Effector memory CD8-positive, alpha-beta T cell (primary cell): Measurements from ENCODE around the gene DENND1A.

Source experiments
- ATAC-seq: fragments of 150-1000 bp; cut with Tn5 transposase; replicated peaks from 2 replicates; pipeline ENCODE4 v1.10.0; 2021; ENCODE audit warnings: mild to moderate bottlenecking, moderate library complexity
- DNase-seq, 3 experiments: peaks; one replicate each; pipeline ENCODE4 v3.0.0; 2021
- H3K27ac Mint-ChIP-seq, 2 donors: one replicate each; pipeline ENCODE4 v1.8.0; 2022; ENCODE audit warnings: mild to moderate bottlenecking in 2 of 2, mixed read lengths in 2 of 2, moderate library complexity in 2 of 2
- H3K27me3 Mint-ChIP-seq, 2 donors: one replicate each; pipeline ENCODE4 v1.8.0; 2022; ENCODE audit warnings: mixed read lengths in 2 of 2
- H3K36me3 Mint-ChIP-seq: one replicate; pipeline ENCODE4 v1.8.0; 2022; ENCODE audit warnings: mild to moderate bottlenecking, moderate library complexity, mixed read lengths; ENCODE audit not compliant: insufficient read depth
- H3K4me1 Mint-ChIP-seq, 2 donors: one replicate each; pipeline ENCODE4 v1.8.0; 2022; ENCODE audit warnings: low read depth in 2 of 2, mixed read lengths in 2 of 2
- H3K4me3 Mint-ChIP-seq, 2 donors: one replicate each; pipeline ENCODE4 v1.8.0; 2022; ENCODE audit warnings: mild to moderate bottlenecking in 2 of 2, mixed read lengths in 2 of 2, moderate library complexity in 2 of 2
- H3K9me3 Mint-ChIP-seq, 2 donors: one replicate each; pipeline ENCODE4 v1.8.0; 2022; ENCODE audit warnings: mixed read lengths in 2 of 2

Gene DENND1A

DNA sequence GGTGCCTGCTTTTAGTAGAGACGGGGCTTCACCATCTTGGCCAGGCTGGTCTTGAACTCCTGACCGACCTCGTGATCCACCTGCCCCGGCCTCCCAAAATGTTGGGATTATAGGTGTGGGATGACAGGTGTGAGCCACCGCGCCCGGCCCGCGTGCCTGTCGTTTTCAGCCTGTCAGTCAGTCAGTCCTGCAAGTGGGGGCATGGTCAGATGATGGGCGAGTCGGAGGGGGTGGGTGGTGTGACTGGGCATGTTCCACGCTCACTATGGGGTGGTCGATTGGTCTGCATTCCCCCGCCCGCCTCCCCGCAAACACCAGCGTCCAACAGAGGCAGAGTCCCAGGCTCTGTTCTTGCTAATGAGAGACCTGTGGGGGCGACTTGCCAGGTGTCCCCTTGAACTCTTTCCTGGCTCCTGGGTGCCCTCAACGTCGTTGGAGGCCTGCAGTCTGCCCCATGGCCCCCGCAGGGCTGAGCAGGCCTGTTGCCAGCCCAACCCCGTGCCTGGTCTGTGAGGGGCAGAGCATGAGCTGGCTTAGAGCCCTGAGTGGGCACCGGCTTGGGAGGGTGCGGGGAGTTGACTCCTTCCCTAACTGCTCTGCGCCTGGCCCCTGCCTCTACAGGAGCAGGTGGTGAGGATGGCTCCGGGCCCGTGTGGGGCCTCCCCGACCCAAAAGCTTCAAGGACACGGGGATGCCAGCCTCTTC, 550.8 kb downstream of the DENND1A start:
- H3K36me3 Mint-ChIP-seq: peaks cover 3% of the 10 kb centered on the region
- ATAC-seq: no peak
- H3K4me1 Mint-ChIP-seq: peaks cover 3% of the 10 kb centered on the region in 2 donors
- no peak for DNase-seq
- no peak overlapping the region for H3K27ac Mint-ChIP-seq
- no peaks in the 10 kb centered on the region for H3K9me3 Mint-ChIP-seq
- H3K27me3 Mint-ChIP-seq: peaks cover 11 to 15% of the 10 kb centered on the region in 2 donors
- no peak overlapping the region for H3K4me3 Mint-ChIP-seq

- no peak for DNase-seq
- Mint-ChIP-seq H3K36me3 (peaks cover 3% of the 10 kb centered on the region), H3K4me1 (peaks cover 3% of the 10 kb centered on the region in 2 donors), H3K27me3 (peaks cover 14 to 20% of the 10 kb centered on the region in 2 donors), H3K27ac (no peak overlapping the region), H3K4me3 (no peak overlapping the region), H3K9me3 (no peaks in the 10 kb centered on the region)
- ATAC-seq: no peak
Observed at GRCh38 chr9:123378025-123378424, 551.9 kb downstream of the DENND1A start.

DNA sequence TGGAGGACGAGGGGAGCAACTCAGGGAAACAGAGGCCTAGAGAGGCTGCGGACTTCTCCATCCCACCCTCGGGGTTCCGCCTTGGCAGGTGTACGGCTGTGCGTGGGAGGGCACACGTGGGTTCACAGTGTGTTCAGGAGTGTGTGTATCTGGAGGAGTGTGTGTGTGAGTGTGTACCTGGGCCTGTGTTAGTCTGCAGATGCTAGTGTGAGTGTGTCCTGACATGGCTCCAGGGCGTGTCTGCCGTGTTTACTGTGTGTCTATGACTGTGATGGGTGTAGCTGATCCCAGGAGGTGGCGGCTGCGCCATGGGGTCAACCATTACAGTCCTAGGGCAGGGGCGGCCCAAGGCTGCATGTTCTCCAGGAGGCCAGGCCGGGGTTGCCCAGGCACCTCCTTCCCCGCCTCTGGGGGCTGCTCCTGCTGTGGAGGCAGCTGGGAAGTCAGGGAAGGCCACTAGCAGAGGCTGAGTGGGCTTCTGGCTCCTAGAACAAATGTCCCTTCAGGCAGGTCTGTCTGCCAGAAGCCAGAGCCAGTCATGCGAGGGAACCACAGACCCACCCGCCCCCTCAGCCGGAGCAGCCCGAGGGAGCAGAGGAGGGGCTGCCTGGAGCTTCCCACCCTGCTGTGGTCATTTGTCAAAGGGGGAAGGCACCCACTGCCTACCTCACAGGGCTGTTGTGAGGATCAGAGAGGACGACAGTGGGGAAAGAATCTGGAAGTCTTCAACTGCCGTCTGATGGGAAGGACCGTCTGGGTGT, 552.5 kb downstream of the DENND1A start:
- H3K9me3 Mint-ChIP-seq: no peaks in the 10 kb centered on the region
- ATAC-seq (no peak), DNase-seq (no peak)
- no peak overlapping the region for H3K27ac Mint-ChIP-seq
- no peaks in the 10 kb centered on the region for H3K36me3 Mint-ChIP-seq
- peaks cover 19 to 26% of the 10 kb centered on the region in 2 donors for H3K27me3 Mint-ChIP-seq
- H3K4me3 Mint-ChIP-seq: no peak overlapping the region
- H3K4me1 Mint-ChIP-seq: peaks cover 3 to 6% of the 10 kb centered on the region in 2 donors

DNA sequence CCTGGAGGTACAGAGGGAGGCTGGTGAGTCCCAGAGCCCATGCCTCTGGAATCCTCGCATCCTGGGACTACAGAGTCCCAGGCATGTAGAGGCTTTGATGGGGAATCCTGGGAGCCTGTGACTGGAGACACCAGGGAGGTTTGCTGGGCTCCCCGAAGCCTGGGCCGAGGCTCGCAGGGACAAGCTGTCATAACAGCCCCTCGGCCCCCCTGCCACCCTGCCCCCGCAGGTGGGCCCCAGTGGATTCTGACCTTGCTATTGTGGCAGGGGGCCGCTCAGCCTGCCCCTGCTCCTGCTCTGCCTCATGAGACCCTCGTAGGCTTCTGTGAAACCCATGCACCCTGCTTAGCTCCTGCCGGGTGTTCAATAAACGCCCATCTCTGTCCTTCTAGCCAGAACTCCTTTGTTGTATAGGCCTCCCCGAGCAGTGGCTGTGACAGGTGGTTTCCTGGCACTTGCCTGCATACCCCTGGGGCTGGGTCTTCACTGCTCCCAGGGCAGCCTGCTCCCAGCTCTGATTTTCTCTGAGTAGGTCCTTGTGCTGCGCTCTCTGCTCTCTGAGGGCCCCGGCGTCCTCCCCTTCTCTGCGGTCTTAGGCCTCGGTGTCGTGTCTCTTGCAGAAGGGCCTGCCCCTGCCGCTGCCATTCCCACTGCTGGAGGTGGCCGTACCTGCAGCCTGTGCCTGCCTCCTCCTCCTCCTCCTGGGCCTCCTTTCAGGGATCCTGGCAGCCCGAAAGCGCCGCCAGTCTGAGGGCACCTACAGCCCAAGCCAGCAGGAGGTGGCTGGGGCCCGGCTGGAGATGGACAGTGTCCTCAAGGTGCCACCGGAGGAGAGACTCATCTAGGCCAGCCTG, 553.5 kb downstream of the DENND1A start:
- ATAC-seq (no peak), DNase-seq (no peak)
- Mint-ChIP-seq H3K4me3 (no peak overlapping the region), H3K27me3 (peaks cover 28 to 36% of the 10 kb centered on the region in 2 donors), H3K4me1 (peaks cover 3 to 7% of the 10 kb centered on the region in 2 donors), H3K36me3 (no peaks in the 10 kb centered on the region), H3K9me3 (no peaks in the 10 kb centered on the region), H3K27ac (peak overlapping the region in 1 of 2 donors; percentile 70)

- Mint-ChIP-seq H3K27me3 (peaks cover 34 to 44% of the 10 kb centered on the region in 2 donors), H3K27ac (no peak overlapping the region), H3K36me3 (no peaks in the 10 kb centered on the region), H3K4me1 (peaks cover 3 to 7% of the 10 kb centered on the region in 2 donors), H3K4me3 (no peak overlapping the region), H3K9me3 (no peaks in the 10 kb centered on the region)
- ATAC-seq (no peak), DNase-seq (no peak)
Observed at GRCh38 chr9:123375469-123376132, 554.3 kb downstream of the DENND1A start.

- DNase-seq (no peak), ATAC-seq (no peak)
- H3K4me3 Mint-ChIP-seq: no peak overlapping the region
Observed at GRCh38 chr9:123373946-123374345, 556.0 kb downstream of the DENND1A start.

DNA sequence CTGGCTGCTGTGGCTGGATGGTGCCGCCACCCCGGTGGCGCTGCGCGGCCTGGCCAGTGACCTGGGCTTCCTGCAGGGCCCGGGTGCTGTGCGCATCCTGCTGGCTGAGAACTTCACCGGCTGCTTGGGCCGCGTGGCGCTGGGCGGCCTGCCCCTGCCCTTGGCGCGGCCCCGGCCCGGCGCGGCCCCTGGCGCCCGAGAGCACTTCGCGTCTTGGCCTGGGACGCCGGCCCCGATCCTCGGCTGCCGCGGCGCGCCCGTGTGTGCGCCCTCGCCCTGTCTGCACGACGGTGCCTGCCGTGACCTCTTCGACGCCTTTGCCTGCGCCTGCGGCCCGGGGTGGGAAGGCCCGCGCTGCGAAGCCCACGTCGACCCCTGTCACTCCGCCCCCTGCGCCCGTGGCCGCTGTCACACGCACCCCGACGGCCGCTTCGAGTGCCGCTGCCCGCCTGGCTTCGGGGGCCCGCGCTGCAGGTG, 556.4 kb downstream of the DENND1A start:
- ATAC-seq (no peak), DNase-seq (no peak)
- H3K9me3 Mint-ChIP-seq: no peaks in the 10 kb centered on the region
- H3K27me3 Mint-ChIP-seq: peaks cover 45 to 63% of the 10 kb centered on the region in 2 donors
- peaks cover 3 to 7% of the 10 kb centered on the region in 2 donors for H3K4me1 Mint-ChIP-seq
- peaks cover 4% of the 10 kb centered on the region for H3K36me3 Mint-ChIP-seq
- H3K4me3 Mint-ChIP-seq: no peak overlapping the region
- no peak overlapping the region for H3K27ac Mint-ChIP-seq

More at GRCh38 chr9:123373946-123374345, 556.0 kb downstream of the DENND1A start:
- H3K27ac Mint-ChIP-seq: no peak overlapping the region
- H3K36me3 Mint-ChIP-seq: peaks cover under 1% of the 10 kb centered on the region
- no peaks in the 10 kb centered on the region for H3K9me3 Mint-ChIP-seq
- peaks cover 44 to 59% of the 10 kb centered on the region in 2 donors for H3K27me3 Mint-ChIP-seq
- H3K4me1 Mint-ChIP-seq: peaks cover 3 to 7% of the 10 kb centered on the region in 2 donors

DNA sequence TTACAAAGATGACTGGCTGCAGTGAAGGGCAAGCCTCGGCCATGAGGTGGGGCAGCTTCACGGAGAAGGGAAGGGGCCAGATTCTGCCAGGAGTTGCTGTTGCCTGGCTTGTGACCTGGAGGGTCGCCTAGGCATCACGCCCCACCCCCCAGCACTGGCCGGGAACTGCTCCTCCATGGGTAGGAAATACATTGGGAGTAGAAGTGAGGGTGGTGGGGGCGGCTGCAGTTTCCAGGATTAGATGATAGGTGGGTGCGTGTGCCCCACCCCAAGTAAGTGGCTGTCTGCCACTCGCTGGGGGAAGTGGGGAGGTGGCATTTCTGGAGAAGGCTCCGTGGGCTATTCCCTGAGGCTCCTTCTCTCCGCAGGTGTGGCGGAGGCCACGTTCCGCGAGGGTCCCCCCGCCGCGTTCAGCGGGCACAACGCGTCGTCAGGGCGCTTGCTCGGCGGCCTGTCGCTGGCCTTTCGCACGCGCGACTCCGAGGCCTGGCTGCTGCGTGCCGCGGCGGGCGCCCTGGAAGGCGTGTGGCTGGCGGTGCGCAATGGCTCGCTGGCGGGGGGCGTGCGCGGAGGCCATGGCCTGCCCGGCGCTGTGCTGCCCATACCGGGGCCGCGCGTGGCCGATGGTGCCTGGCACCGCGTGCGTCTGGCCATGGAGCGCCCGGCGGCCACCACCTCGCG, 557.0 kb downstream of the DENND1A start:
- Mint-ChIP-seq H3K4me3 (peak overlapping the region in 1 of 2 donors; percentile 26), H3K27ac (no peak overlapping the region), H3K27me3 (peaks cover 51 to 69% of the 10 kb centered on the region in 2 donors), H3K36me3 (peaks cover 4% of the 10 kb centered on the region), H3K4me1 (peaks cover 3 to 6% of the 10 kb centered on the region in 2 donors), H3K9me3 (no peaks in the 10 kb centered on the region)
- DNase-seq (no peak), ATAC-seq (no peak)

GRCh38 chr9:123371805-123372590, 557.9 kb downstream of the DENND1A start:
- ATAC-seq (no peak), DNase-seq (no peak)
- H3K27ac Mint-ChIP-seq: no peak overlapping the region
- peaks cover 3 to 6% of the 10 kb centered on the region in 2 donors for H3K4me1 Mint-ChIP-seq
- no peaks in the 10 kb centered on the region for H3K9me3 Mint-ChIP-seq
- peaks cover 57 to 78% of the 10 kb centered on the region in 2 donors for H3K27me3 Mint-ChIP-seq
- peaks cover 4% of the 10 kb centered on the region for H3K36me3 Mint-ChIP-seq
- H3K4me3 Mint-ChIP-seq: peak overlapping the region; percentile 26 to 27

GRCh38 chr9:123371228-123371584, 558.7 kb downstream of the DENND1A start:
- Mint-ChIP-seq H3K4me1 (peaks cover 0 to 6% of the 10 kb centered on the region in 2 donors), H3K27me3 (peaks cover 57 to 78% of the 10 kb centered on the region in 2 donors), H3K4me3 (no peak overlapping the region), H3K9me3 (no peaks in the 10 kb centered on the region), H3K36me3 (peaks cover 4% of the 10 kb centered on the region), H3K27ac (no peak overlapping the region)
- ATAC-seq: no peak
- no peak for DNase-seq

- Mint-ChIP-seq H3K27me3 (peaks cover 57 to 78% of the 10 kb centered on the region in 2 donors), H3K27ac (no peak overlapping the region), H3K36me3 (peaks cover 4% of the 10 kb centered on the region), H3K4me3 (no peak overlapping the region), H3K4me1 (peaks cover 0 to 6% of the 10 kb centered on the region in 2 donors), H3K9me3 (no peaks in the 10 kb centered on the region)
- ATAC-seq (no peak), DNase-seq (no peak)
Observed at GRCh38 chr9:123370526-123371227, 559.2 kb downstream of the DENND1A start.
